SK-N-SH treated with all-trans-retinoic acid at 6 μM for 48 hours (cell line): ENCODE data around the gene PPARA.

Experiments
- ATAC-seq: fragments of 200-7000 bp; cut with Tn5 transposase; 3 replicates; pipeline ENCODE4 v1.9.1; 2020; ENCODE audit warnings: mild to moderate bottlenecking, moderate library complexity
- ARNTL ChIP-seq: fragments of 450-650 bp; formaldehyde crosslinking; IDR thresholded peaks from 2 replicates; pipeline ENCODE4 v1.5.0; 2020; ENCODE audit warnings: low read depth, mild to moderate bottlenecking, moderate library complexity, borderline replicate concordance
- BACH2 ChIP-seq: fragments of 250-450 bp; sonication (Bioruptor Pico); IDR thresholded peaks from 2 replicates; pipeline ENCODE4 v1.9.0; 2021; ENCODE audit warnings: mild to moderate bottlenecking, borderline replicate concordance
- CREB5 ChIP-seq: fragments of 250-450 bp; sonication (Bioruptor Pico); IDR thresholded peaks from 2 replicates; pipeline ENCODE4 v1.5.1; 2020; ENCODE audit warnings: low read depth, mild to moderate bottlenecking, moderate library complexity
- CSRNP3 ChIP-seq: fragments of 250-450 bp; sonication (Bioruptor Pico); IDR thresholded peaks from 2 replicates; pipeline ENCODE4 v1.5.1; 2021; ENCODE audit warnings: mild to moderate bottlenecking, moderate library complexity
- ESRRG ChIP-seq: fragments of 250-450 bp; sonication (Bioruptor Pico); IDR thresholded peaks from 2 replicates; pipeline ENCODE4 v1.6.1; 2021; ENCODE audit warnings: mild to moderate bottlenecking
- GLIS3 ChIP-seq: fragments of 250-450 bp; sonication (Bioruptor Pico); IDR thresholded peaks from 2 replicates; pipeline ENCODE4 v1.5.0; 2020; ENCODE audit warnings: mild to moderate bottlenecking, moderate library complexity
- ISL1 ChIP-seq: fragments of 250-450 bp; sonication (Bioruptor Pico); IDR thresholded peaks from 2 replicates; pipeline ENCODE4 v2.1.2; 2022; ENCODE audit warnings: mild to moderate bottlenecking, moderate library complexity
- OSR1 ChIP-seq: fragments of 250-450 bp; sonication (Bioruptor Pico); IDR thresholded peaks from 2 replicates; pipeline ENCODE4 v1.8.0; 2022; ENCODE audit warnings: moderate library complexity, mild to moderate bottlenecking, inconsistent platforms
- PATZ1 ChIP-seq: fragments of 250-450 bp; sonication (Bioruptor Pico); IDR thresholded peaks from 2 replicates; pipeline ENCODE4 v1.8.0; 2020; ENCODE audit warnings: mild to moderate bottlenecking, moderate library complexity, borderline replicate concordance
- POU6F1 ChIP-seq: fragments of 250-450 bp; sonication (Bioruptor Pico); IDR thresholded peaks from 2 replicates; pipeline ENCODE4 v1.8.0; 2021; ENCODE audit warnings: low read depth, mild to moderate bottlenecking, moderate library complexity, borderline replicate concordance
- PPARA ChIP-seq: fragments of 250-450 bp; sonication (Bioruptor Pico); IDR thresholded peaks from 2 replicates; pipeline ENCODE4 v1.5.0; 2020; ENCODE audit warnings: mild to moderate bottlenecking, borderline replicate concordance
- SNAI2 ChIP-seq: fragments of 250-450 bp; sonication (Bioruptor Pico); IDR thresholded peaks from 2 replicates; pipeline ENCODE4 v1.5.0; 2020; ENCODE audit warnings: mild to moderate bottlenecking, moderate library complexity
- TCF4 ChIP-seq: fragments of 250-450 bp; sonication (Bioruptor Pico); IDR thresholded peaks from 2 replicates; pipeline ENCODE4 v1.8.0; 2021; ENCODE audit warnings: mild to moderate bottlenecking, moderate library complexity, borderline replicate concordance
- TOX ChIP-seq: fragments of 250-450 bp; sonication (Bioruptor Pico); IDR thresholded peaks from 2 replicates; pipeline ENCODE4 v1.8.0; 2021; ENCODE audit warnings: mild to moderate bottlenecking, moderate library complexity, borderline replicate concordance
- TSHZ2 ChIP-seq: fragments of 250-450 bp; sonication (Bioruptor Pico); IDR thresholded peaks from 2 replicates; pipeline ENCODE4 v1.5.0; 2020; ENCODE audit warnings: mild to moderate bottlenecking, moderate library complexity
- ZC3H10 ChIP-seq: fragments of 250-450 bp; sonication (Bioruptor Pico); IDR thresholded peaks from 2 replicates; pipeline ENCODE4 v1.5.1; 2021; ENCODE audit warnings: mild to moderate bottlenecking, moderate library complexity
- ZFP3 ChIP-seq: fragments of 250-450 bp; sonication (Bioruptor Pico); IDR thresholded peaks from 2 replicates; pipeline ENCODE4 v1.5.0; 2020; ENCODE audit warnings: mild to moderate bottlenecking, moderate library complexity
- ZFP30 ChIP-seq: fragments of 450-650 bp; formaldehyde crosslinking; IDR thresholded peaks from 2 replicates; pipeline ENCODE4 v1.5.0; 2022; ENCODE audit warnings: mild to moderate bottlenecking, moderate library complexity
- ZNF565 ChIP-seq: fragments of 450-650 bp; formaldehyde crosslinking; conservative IDR thresholded peaks from 2 replicates; pipeline ENCODE4 v1.5.0; 2020; ENCODE audit warnings: low read depth, mild to moderate bottlenecking, moderate library complexity
- ZNF70 ChIP-seq: fragments of 450-650 bp; formaldehyde crosslinking; IDR thresholded peaks from 2 replicates; pipeline ENCODE4 v1.5.0; 2020; ENCODE audit warnings: mild to moderate bottlenecking, moderate library complexity
- ZNF8 ChIP-seq: fragments of 450-650 bp; formaldehyde crosslinking; IDR thresholded peaks from 2 replicates; pipeline ENCODE4 v1.5.0; 2020; ENCODE audit warnings: mild to moderate bottlenecking, moderate library complexity

PPARA gene

GRCh38 chr22:46238541-46238940, 88.2 kb downstream of the PPARA start:
- ATAC-seq, result no peak
- TF ChIP-seq TCF4 (no peak), POU6F1 (CRISPR knock-in tag) (no peak), PPARA (CRISPR knock-in tag) (no peak), ZNF565 (CRISPR knock-in tag) (no peak), ZFP3 (CRISPR knock-in tag) (no peak), ZFP30 (CRISPR knock-in tag) (no peak), ZNF8 (no peak), TOX (no peak), SNAI2 (CRISPR knock-in tag) (no peak), CSRNP3 (no peak), TSHZ2 (CRISPR knock-in tag) (no peak), ISL1 (CRISPR knock-in tag) (no peak), ESRRG (CRISPR knock-in tag) (no peak), CREB5 (CRISPR knock-in tag) (no peak), ZC3H10 (CRISPR knock-in tag) (no peak), OSR1 (no peak), ARNTL (CRISPR knock-in tag) (no peak), ZNF70 (CRISPR knock-in tag) (no peak), PATZ1 (CRISPR knock-in tag) (no peak)

- ATAC-seq, result no peak
- no peak for TF ChIP-seq CREB5 (CRISPR knock-in tag)
- TF ChIP-seq TCF4, result no peak
- no peak for TF ChIP-seq GLIS3
- no peak for TF ChIP-seq TSHZ2 (CRISPR knock-in tag)
- TF ChIP-seq ZNF8, result no peak
- TF ChIP-seq ZNF70 (CRISPR knock-in tag), result no peak
- no peak for TF ChIP-seq ZFP30 (CRISPR knock-in tag)
- no peak for TF ChIP-seq PATZ1 (CRISPR knock-in tag)
- no peak for TF ChIP-seq ESRRG (CRISPR knock-in tag)
- TF ChIP-seq BACH2, result no peak
- TF ChIP-seq TOX, result no peak
- no peak for TF ChIP-seq OSR1
These were observed 89.1 kb downstream of the PPARA start for GRCh38 chr22:46239261-46240048.
